GM23338 (cell line): ENCODE measurements around the gene KLHL5. TPM values are rescaled to one million over a fixed set of nuclear protein-coding genes. Genes with fewer than 3 reads are reported as not detected.

Source experiments
- ATAC-seq: fragments of 200-7000 bp; cut with Tn5 transposase; 3 replicates; pipeline ENCODE4 v1.9.1; 2020
- DNase-seq: peaks from one replicate; pipeline ENCODE4 v3.0.0-alpha.2; 2015; ENCODE audit warnings: low spot score
- H2AFZ ChIP-seq: fragments of 200-600 bp; sonication (generic); 2 replicates; pipeline ENCODE4 v1.8.0; 2016; ENCODE audit warnings: antibody characterized with exemption, mild to moderate bottlenecking, moderate library complexity
- H3F3A ChIP-seq: fragments of 200-600 bp; sonication (generic); replicated peaks from 2 replicates; pipeline ENCODE4 v1.8.0; 2017; ENCODE audit warnings: antibody characterized with exemption, mixed run types, low read depth
- H3K27ac ChIP-seq: fragments of 200-600 bp; sonication (generic); 2 replicates; pipeline ENCODE4 v1.6.1; 2016; ENCODE audit warnings: low read depth
- H3K27me3 ChIP-seq: fragments of 200-600 bp; sonication (generic); 2 replicates; pipeline ENCODE4 v1.8.0; 2016; ENCODE audit warnings: mild to moderate bottlenecking, mixed run types, moderate library complexity; ENCODE audit not compliant: insufficient read depth
- H3K36me3 ChIP-seq: fragments of 200-600 bp; sonication (generic); 2 replicates; pipeline ENCODE4 v1.8.0; 2016; ENCODE audit warnings: mild to moderate bottlenecking; ENCODE audit not compliant: insufficient read depth
- H3K4me1 ChIP-seq: fragments of 200-600 bp; sonication (generic); 2 replicates; pipeline ENCODE4 v1.8.0; 2016; ENCODE audit warnings: mild to moderate bottlenecking, moderate library complexity; ENCODE audit not compliant: insufficient read depth
- H3K4me2 ChIP-seq: fragments of 200-600 bp; sonication (generic); 2 replicates; pipeline ENCODE4 v1.7.1; 2017; ENCODE audit warnings: mixed run types
- H3K4me3 ChIP-seq: fragments of 200-600 bp; sonication (generic); 2 replicates; pipeline ENCODE4 v1.6.1; 2016; ENCODE audit warnings: mixed run types
- H3K79me2 ChIP-seq: fragments of 200-600 bp; sonication (generic); replicated peaks from 2 replicates; pipeline ENCODE4 v1.8.0; 2017; ENCODE audit warnings: mild to moderate bottlenecking; ENCODE audit not compliant: insufficient read depth
- H3K9me2 ChIP-seq: fragments of 200-600 bp; sonication (generic); 2 replicates; pipeline ENCODE4 v1.8.0; 2017; ENCODE audit not compliant: insufficient read depth
- H4K20me1 ChIP-seq: fragments of 200-600 bp; sonication (generic); replicated peaks from 2 replicates; pipeline ENCODE4 v1.8.0; 2017; ENCODE audit warnings: mild to moderate bottlenecking; ENCODE audit not compliant: insufficient read depth
- H3K27ac Mint-ChIP-seq: 2 replicates; pipeline ENCODE4 v1.8.0; 2020; ENCODE audit warnings: inconsistent platforms, mild to moderate bottlenecking, moderate library complexity, mixed read lengths
- H3K27me3 Mint-ChIP-seq: 3 replicates; pipeline ENCODE4 v1.8.0; 2022; ENCODE audit warnings: low read depth, mild to moderate bottlenecking, moderate library complexity, mixed read lengths, inconsistent platforms; ENCODE audit not compliant: insufficient read depth, poor library complexity
- H3K36me3 Mint-ChIP-seq: 3 replicates; pipeline ENCODE4 v1.8.0; 2021; ENCODE audit warnings: low read depth, mild to moderate bottlenecking, inconsistent platforms, moderate library complexity, mixed read lengths
- H3K4me1 Mint-ChIP-seq: 3 replicates; pipeline ENCODE4 v1.8.0; 2020; ENCODE audit warnings: mild to moderate bottlenecking, inconsistent platforms, mixed read lengths
- H3K4me3 Mint-ChIP-seq: 3 replicates; pipeline ENCODE4 v1.8.0; 2021; ENCODE audit warnings: moderate library complexity, mild to moderate bottlenecking, inconsistent platforms, mixed read lengths
- H3K9me3 Mint-ChIP-seq: 3 replicates; pipeline ENCODE4 v1.8.0; 2020; ENCODE audit warnings: moderate library complexity, mild to moderate bottlenecking, inconsistent platforms, mixed read lengths
- CREB1 ChIP-seq: fragments of 250-450 bp; sonication (Bioruptor Pico); IDR thresholded peaks from 2 replicates; pipeline ENCODE4 v1.5.0; 2020; ENCODE audit warnings: low read depth, mild to moderate bottlenecking, moderate library complexity
- EZH2 ChIP-seq: fragments of 200-600 bp; sonication (generic); IDR thresholded peaks from one replicate; pipeline ENCODE4 v1.8.0; 2017; ENCODE audit warnings: antibody characterized with exemption, mild to moderate bottlenecking, low read depth; ENCODE audit not compliant: unreplicated experiment
- EZH2phosphoT487 ChIP-seq: fragments of 200-600 bp; sonication (generic); IDR thresholded peaks from one replicate; pipeline ENCODE4 v1.8.1; 2018; ENCODE audit warnings: antibody characterized with exemption; ENCODE audit not compliant: unreplicated experiment
- JUNB ChIP-seq: IDR thresholded peaks from one replicate; pipeline ENCODE4 v1.6.1; 2016; ENCODE audit warnings: antibody characterized with exemption; ENCODE audit not compliant: unreplicated experiment
- POLR2AphosphoS5 ChIP-seq: IDR thresholded peaks from 2 replicates; pipeline ENCODE4 v1.6.1; 2016; ENCODE audit warnings: antibody characterized with exemption, low read depth
- STAT1 ChIP-seq: IDR thresholded peaks from one replicate; pipeline ENCODE4 v1.6.1; 2016; ENCODE audit warnings: antibody characterized with exemption; ENCODE audit not compliant: unreplicated experiment
- polyA plus RNA-seq: library from polyadenylated mRNA; unstranded; fragments of >200 nt; fragmentation: Nextera tagmentation; extraction: Ambion mirVana; gene quantifications from 2 replicates; pipeline ENCODE4 v1.2.1, GENCODE V29; 2016
- total RNA-seq: library from RNA; depleted of rRNA; stranded (reverse); fragments of >200 nt; shearing (Covaris generic); gene quantifications from 2 replicates; pipeline ENCODE4 v1.2.3, GENCODE V29; 2014
- TF ChIP-seq, protein P1 (sequence below): fragments of 250-450 bp; sonication (Bioruptor Pico); IDR thresholded peaks from 2 replicates; pipeline ENCODE4 v1.5.0; 2020; ENCODE audit warnings: mild to moderate bottlenecking, moderate library complexity

KLHL5 gene
- total and polyA plus RNA-seq, 2 experiments from 2014 or later: 9.4 to 24.5 TPM

GRCh38 chr4:39146211-39146610, 84.2 kb downstream of the KLHL5 start (continued):
- TF ChIP-seq, protein P1, sequence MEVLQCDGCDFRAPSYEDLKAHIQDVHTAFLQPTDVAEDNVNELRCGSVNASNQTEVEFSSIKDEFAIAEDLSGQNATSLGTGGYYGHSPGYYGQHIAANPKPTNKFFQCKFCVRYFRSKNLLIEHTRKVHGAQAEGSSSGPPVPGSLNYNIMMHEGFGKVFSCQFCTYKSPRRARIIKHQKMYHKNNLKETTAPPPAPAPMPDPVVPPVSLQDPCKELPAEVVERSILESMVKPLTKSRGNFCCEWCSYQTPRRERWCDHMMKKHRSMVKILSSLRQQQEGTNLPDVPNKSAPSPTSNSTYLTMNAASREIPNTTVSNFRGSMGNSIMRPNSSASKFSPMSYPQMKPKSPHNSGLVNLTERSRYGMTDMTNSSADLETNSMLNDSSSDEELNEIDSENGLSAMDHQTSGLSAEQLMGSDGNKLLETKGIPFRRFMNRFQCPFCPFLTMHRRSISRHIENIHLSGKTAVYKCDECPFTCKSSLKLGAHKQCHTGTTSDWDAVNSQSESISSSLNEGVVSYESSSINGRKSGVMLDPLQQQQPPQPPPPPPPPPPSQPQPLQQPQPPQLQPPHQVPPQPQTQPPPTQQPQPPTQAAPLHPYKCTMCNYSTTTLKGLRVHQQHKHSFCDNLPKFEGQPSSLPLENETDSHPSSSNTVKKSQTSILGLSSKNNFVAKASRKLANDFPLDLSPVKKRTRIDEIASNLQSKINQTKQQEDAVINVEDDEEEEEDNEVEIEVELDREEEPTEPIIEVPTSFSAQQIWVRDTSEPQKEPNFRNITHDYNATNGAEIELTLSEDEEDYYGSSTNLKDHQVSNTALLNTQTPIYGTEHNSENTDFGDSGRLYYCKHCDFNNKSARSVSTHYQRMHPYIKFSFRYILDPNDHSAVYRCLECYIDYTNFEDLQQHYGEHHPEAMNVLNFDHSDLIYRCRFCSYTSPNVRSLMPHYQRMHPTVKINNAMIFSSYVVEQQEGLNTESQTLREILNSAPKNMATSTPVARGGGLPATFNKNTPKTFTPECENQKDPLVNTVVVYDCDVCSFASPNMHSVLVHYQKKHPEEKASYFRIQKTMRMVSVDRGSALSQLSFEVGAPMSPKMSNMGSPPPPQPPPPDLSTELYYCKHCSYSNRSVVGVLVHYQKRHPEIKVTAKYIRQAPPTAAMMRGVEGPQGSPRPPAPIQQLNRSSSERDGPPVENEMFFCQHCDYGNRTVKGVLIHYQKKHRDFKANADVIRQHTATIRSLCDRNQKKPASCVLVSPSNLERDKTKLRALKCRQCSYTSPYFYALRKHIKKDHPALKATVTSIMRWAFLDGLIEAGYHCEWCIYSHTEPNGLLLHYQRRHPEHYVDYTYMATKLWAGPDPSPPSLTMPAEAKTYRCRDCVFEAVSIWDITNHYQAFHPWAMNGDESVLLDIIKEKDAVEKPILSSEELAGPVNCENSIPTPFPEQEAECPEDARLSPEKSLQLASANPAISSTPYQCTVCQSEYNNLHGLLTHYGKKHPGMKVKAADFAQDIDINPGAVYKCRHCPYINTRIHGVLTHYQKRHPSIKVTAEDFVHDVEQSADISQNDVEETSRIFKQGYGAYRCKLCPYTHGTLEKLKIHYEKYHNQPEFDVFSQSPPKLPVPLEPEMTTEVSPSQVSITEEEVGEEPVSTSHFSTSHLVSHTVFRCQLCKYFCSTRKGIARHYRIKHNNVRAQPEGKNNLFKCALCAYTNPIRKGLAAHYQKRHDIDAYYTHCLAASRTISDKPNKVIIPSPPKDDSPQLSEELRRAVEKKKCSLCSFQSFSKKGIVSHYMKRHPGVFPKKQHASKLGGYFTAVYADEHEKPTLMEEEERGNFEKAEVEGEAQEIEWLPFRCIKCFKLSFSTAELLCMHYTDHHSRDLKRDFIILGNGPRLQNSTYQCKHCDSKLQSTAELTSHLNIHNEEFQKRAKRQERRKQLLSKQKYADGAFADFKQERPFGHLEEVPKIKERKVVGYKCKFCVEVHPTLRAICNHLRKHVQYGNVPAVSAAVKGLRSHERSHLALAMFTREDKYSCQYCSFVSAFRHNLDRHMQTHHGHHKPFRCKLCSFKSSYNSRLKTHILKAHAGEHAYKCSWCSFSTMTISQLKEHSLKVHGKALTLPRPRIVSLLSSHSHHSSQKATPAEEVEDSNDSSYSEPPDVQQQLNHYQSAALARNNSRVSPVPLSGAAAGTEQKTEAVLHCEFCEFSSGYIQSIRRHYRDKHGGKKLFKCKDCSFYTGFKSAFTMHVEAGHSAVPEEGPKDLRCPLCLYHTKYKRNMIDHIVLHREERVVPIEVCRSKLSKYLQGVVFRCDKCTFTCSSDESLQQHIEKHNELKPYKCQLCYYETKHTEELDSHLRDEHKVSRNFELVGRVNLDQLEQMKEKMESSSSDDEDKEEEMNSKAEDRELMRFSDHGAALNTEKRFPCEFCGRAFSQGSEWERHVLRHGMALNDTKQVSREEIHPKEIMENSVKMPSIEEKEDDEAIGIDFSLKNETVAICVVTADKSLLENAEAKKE (CRISPR knock-in tag): no peak
- no peak for TF ChIP-seq JUNB

GRCh38 chr4:39154009-39154408, 92.0 kb downstream of the KLHL5 start:
- no peaks in the 10 kb centered on the region for H3K36me3 Mint-ChIP-seq
- Histone ChIP-seq H3K9me2 (no peaks in the 10 kb centered on the region), H3K79me2 (no peaks in the 10 kb centered on the region), H3K4me2 (no peak overlapping the region), H2AFZ (no peak overlapping the region), H3K27me3 (no peaks in the 10 kb centered on the region), H3K36me3 (no peaks in the 10 kb centered on the region), H3F3A (no peaks in the 10 kb centered on the region), H3K4me1 (no peaks in the 10 kb centered on the region), H3K27ac (no peak overlapping the region), H3K4me3 (no peak overlapping the region), H4K20me1 (no peaks in the 10 kb centered on the region)
- no peaks in the 10 kb centered on the region for H3K27me3 Mint-ChIP-seq
- TF ChIP-seq EZH2phosphoT487 (no peak), POLR2AphosphoS5 (no peak), EZH2 (no peak), CREB1 (CRISPR knock-in tag) (no peak), STAT1 (no peak)
- TF ChIP-seq, protein P1 (CRISPR knock-in tag): no peak
- H3K9me3 Mint-ChIP-seq: no peaks in the 10 kb centered on the region
- DNase-seq (no peak), ATAC-seq (no peak)
- no peak overlapping the region; the same call in 1 of the 2 replicates for H3K27ac Mint-ChIP-seq
- H3K4me1 Mint-ChIP-seq: no peaks in the 10 kb centered on the region
- no peak overlapping the region for H3K4me3 Mint-ChIP-seq
